DND-41 (cell line): Measurements from ENCODE around the gene PROSER1.

Experiments used
- ATAC-seq: fragments of 200-7000 bp; cut with Tn5 transposase; 3 replicates; pipeline ENCODE4 v1.9.1; 2021; ENCODE audit warnings: low read depth; ENCODE audit not compliant: insufficient read depth
- DNase-seq: peaks from one replicate; pipeline ENCODE4 v3.0.0-alpha.2; 2020
- H2AFZ ChIP-seq: 2 replicates; pipeline ENCODE4 v1.6.0; 2012; ENCODE audit warnings: low read depth, low read length
- H3K27ac ChIP-seq: 2 replicates; pipeline ENCODE4 v1.5.1; 2012; ENCODE audit warnings: low read length, inconsistent platforms
- H3K27me3 ChIP-seq: fragments of 200-600 bp; sonication (generic); 2 replicates; pipeline ENCODE4 v1.6.0; 2012; ENCODE audit warnings: low read length, mild to moderate bottlenecking, inconsistent platforms; ENCODE audit not compliant: insufficient read depth, poor library complexity
- H3K36me3 ChIP-seq: 2 replicates; pipeline ENCODE4 v1.5.1; 2012; ENCODE audit warnings: low read length, inconsistent platforms; ENCODE audit not compliant: insufficient read depth
- H3K4me1 ChIP-seq: 2 replicates; pipeline ENCODE4 v1.5.1; 2012; ENCODE audit warnings: mild to moderate bottlenecking, low read length; ENCODE audit not compliant: insufficient read depth
- H3K4me2 ChIP-seq: 2 replicates; pipeline ENCODE4 v1.6.0; 2012; ENCODE audit warnings: mild to moderate bottlenecking, moderate library complexity, low read length, inconsistent platforms; ENCODE audit not compliant: insufficient read depth
- H3K4me3 ChIP-seq, 2 experiments: fragments of 200-600 bp in 1 of 2; shearing (Covaris generic) in 1 of 2; 2 replicates each; pipeline ENCODE4 v1.5.1; 2012 to 2016; ENCODE audit warnings: inconsistent platforms in 2 of 2, low read length in 2 of 2, mild to moderate bottlenecking in 2 of 2, low read depth in 1 of 2, moderate library complexity in 1 of 2
- H3K79me2 ChIP-seq: 2 replicates; pipeline ENCODE4 v1.6.0; 2012; ENCODE audit warnings: low read length, inconsistent platforms; ENCODE audit not compliant: insufficient read depth
- H3K9ac ChIP-seq: 2 replicates; pipeline ENCODE4 v1.6.0; 2012; ENCODE audit warnings: low read depth, mild to moderate bottlenecking, inconsistent platforms, low read length, moderate library complexity
- H3K9me3 ChIP-seq: 2 replicates; pipeline ENCODE4 v1.5.1; 2012; ENCODE audit warnings: low read length, moderate library complexity, mild to moderate bottlenecking, inconsistent platforms; ENCODE audit not compliant: insufficient read depth, severe bottlenecking
- H4K20me1 ChIP-seq: 2 replicates; pipeline ENCODE4 v1.6.0; 2012; ENCODE audit warnings: low read length; ENCODE audit not compliant: insufficient read depth
- EZH2 ChIP-seq: IDR thresholded peaks from 3 replicates; pipeline ENCODE4 v1.6.1; 2012; ENCODE audit warnings: borderline replicate concordance, low read depth, mild to moderate bottlenecking, moderate library complexity, low read length, inconsistent platforms; ENCODE audit not compliant: severe bottlenecking
- TF ChIP-seq, protein P1 (sequence below): IDR thresholded peaks from 2 replicates; pipeline ENCODE4 v1.5.1; 2012; ENCODE audit warnings: borderline replicate concordance, low read length, moderate library complexity, mild to moderate bottlenecking; ENCODE audit not compliant: poor library complexity, severe bottlenecking; ENCODE audit errors: extremely low read depth

Gene PROSER1

GRCh38 chr13:38980750-38981078 is 57.2 kb downstream of the PROSER1 start:
- no peak for TF ChIP-seq EZH2
- TF ChIP-seq, protein P1, sequence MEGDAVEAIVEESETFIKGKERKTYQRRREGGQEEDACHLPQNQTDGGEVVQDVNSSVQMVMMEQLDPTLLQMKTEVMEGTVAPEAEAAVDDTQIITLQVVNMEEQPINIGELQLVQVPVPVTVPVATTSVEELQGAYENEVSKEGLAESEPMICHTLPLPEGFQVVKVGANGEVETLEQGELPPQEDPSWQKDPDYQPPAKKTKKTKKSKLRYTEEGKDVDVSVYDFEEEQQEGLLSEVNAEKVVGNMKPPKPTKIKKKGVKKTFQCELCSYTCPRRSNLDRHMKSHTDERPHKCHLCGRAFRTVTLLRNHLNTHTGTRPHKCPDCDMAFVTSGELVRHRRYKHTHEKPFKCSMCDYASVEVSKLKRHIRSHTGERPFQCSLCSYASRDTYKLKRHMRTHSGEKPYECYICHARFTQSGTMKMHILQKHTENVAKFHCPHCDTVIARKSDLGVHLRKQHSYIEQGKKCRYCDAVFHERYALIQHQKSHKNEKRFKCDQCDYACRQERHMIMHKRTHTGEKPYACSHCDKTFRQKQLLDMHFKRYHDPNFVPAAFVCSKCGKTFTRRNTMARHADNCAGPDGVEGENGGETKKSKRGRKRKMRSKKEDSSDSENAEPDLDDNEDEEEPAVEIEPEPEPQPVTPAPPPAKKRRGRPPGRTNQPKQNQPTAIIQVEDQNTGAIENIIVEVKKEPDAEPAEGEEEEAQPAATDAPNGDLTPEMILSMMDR, result no peak
- Histone ChIP-seq H3K4me2 (no peak overlapping the region), H3K36me3 (no peaks in the 10 kb centered on the region), H2AFZ (no peak overlapping the region), H3K79me2 (no peaks in the 10 kb centered on the region), H3K9ac (no peak overlapping the region), H3K9me3 (no peaks in the 10 kb centered on the region), H3K4me1 (no peaks in the 10 kb centered on the region), H3K27me3 (no peaks in the 10 kb centered on the region), H4K20me1 (no peaks in the 10 kb centered on the region), H3K4me3 (no peak overlapping the region), H3K27ac (no peak overlapping the region)
- DNase-seq, result no peak
- ATAC-seq, result no peak

- H3K36me3 ChIP-seq, result no peaks in the 10 kb centered on the region
- H3K79me2 ChIP-seq, result no peaks in the 10 kb centered on the region
- H3K4me1 ChIP-seq, result no peaks in the 10 kb centered on the region
- no peak for TF ChIP-seq EZH2
- no peaks in the 10 kb centered on the region for H3K27me3 ChIP-seq
- H2AFZ ChIP-seq, result no peak overlapping the region
- no peaks in the 10 kb centered on the region for H4K20me1 ChIP-seq
- H3K9me3 ChIP-seq, result no peaks in the 10 kb centered on the region
- no peak for DNase-seq
- ATAC-seq, result no peak
- H3K27ac ChIP-seq, result no peak overlapping the region
- H3K9ac ChIP-seq, result no peak overlapping the region
- H3K4me2 ChIP-seq, result no peak overlapping the region
- H3K4me3 ChIP-seq, result no peak overlapping the region
Measured at GRCh38 chr13:38979891-38980749, 57.8 kb downstream of the PROSER1 start.

DNA sequence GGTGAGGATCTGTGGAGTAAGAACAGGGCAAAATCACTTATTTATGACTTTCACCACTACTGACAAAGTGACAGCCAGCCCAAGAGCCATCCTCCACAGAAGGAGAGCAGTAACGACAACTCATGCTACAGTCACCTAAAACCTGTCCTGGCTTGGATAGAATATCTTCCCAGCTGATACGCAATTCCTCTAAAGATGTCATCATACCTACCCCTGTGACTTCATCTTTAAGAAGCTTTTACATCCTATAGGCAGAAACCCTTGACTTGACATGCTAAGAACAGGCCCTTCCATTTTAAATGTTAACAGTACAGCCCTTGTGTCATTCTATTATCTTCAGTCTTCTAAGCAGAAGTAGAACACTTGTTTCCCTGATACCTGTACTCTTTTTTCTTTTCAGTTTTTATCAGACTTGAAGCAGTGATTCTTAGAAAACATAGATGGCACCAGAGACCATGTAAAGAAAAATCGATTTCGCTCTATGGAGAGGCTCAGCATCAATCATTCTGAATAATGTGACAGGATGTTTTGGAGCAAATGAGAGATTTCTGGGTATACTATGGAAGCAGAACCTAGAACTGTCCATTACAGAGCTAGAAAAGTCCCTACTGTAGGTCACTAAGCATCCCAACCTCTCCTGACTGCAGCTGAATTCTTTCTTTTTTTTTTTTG is 67.4 kb downstream of the PROSER1 start:
- DNase-seq (no peak), ATAC-seq (no peak)
- peaks cover 2% of the 10 kb centered on the region for H3K27me3 ChIP-seq
- no peaks in the 10 kb centered on the region for H4K20me1 ChIP-seq
- H2AFZ ChIP-seq, result no peak overlapping the region
- H3K36me3 ChIP-seq, result no peaks in the 10 kb centered on the region
- H3K9ac ChIP-seq, result no peak overlapping the region
- no peaks in the 10 kb centered on the region for H3K9me3 ChIP-seq
- H3K27ac ChIP-seq, result no peak overlapping the region
- H3K4me1 ChIP-seq, result no peaks in the 10 kb centered on the region
- no peak for TF ChIP-seq EZH2
- TF ChIP-seq, protein P1, result no peak
- no peak overlapping the region for H3K4me2 ChIP-seq
- no peaks in the 10 kb centered on the region for H3K79me2 ChIP-seq
- no peak overlapping the region for H3K4me3 ChIP-seq

- no peaks in the 10 kb centered on the region for H4K20me1 ChIP-seq
- H3K79me2 ChIP-seq, result no peaks in the 10 kb centered on the region
- H3K27me3 ChIP-seq, result peaks cover 2% of the 10 kb centered on the region
- no peaks in the 10 kb centered on the region for H3K4me1 ChIP-seq
- ATAC-seq (no peak), DNase-seq (no peak)
- H2AFZ ChIP-seq, result no peak overlapping the region
- no peak overlapping the region for H3K27ac ChIP-seq
- TF ChIP-seq EZH2, result no peak
- TF ChIP-seq, protein P1, result no peak
- H3K9ac ChIP-seq, result no peak overlapping the region
- H3K4me3 ChIP-seq, result no peak overlapping the region
- no peaks in the 10 kb centered on the region for H3K9me3 ChIP-seq
- H3K4me2 ChIP-seq, result no peak overlapping the region
- H3K36me3 ChIP-seq, result no peaks in the 10 kb centered on the region
Measured at GRCh38 chr13:38969187-38969586, 68.7 kb downstream of the PROSER1 start.
